T follicular helper cell (primary cell): ENCODE results near the gene SFR1.
"Not testable (repeated sequence)": the region's sequence is repeated elsewhere in the genome, so short reads cannot be mapped to it uniquely, and the experiment has no call there.

Experiments
- DNase-seq: peaks from one replicate; pipeline ENCODE4 v3.0.0-alpha.2; 2020; ENCODE audit warnings: low read depth

Gene SFR1

DNA sequence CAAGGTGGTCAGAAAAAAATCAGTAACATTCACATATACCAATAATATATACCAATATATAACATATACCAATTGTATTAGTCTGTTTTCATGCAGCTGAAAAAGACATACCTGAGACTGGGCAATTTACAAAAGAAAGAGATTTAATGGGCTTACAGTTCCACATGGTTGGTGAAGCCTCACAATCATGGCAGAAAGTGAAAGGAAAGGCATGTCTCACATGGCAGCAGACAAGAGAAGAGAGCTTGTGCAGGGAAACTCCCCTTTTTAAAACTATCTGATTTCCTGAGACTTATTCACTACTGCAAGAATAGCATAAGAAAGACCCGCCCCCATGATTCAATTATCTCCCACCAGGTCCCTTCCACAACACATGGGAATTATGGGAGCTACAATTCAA is 52.2 kb downstream of the SFR1 start:
- not testable (repeated sequence) for DNase-seq
